NCI-H2107 (cell line): ENCODE results near the gene CYP2U1.
"Not testable (repeated sequence)": the region's sequence is repeated elsewhere in the genome, so short reads cannot be mapped to it uniquely, and the experiment has no call there.

ENCODE experiments used
- DNase-seq: peaks from one replicate; lab custom pipeline; 2025; lab: John Stamatoyannopoulos, UW

The CYP2U1 gene

DNA sequence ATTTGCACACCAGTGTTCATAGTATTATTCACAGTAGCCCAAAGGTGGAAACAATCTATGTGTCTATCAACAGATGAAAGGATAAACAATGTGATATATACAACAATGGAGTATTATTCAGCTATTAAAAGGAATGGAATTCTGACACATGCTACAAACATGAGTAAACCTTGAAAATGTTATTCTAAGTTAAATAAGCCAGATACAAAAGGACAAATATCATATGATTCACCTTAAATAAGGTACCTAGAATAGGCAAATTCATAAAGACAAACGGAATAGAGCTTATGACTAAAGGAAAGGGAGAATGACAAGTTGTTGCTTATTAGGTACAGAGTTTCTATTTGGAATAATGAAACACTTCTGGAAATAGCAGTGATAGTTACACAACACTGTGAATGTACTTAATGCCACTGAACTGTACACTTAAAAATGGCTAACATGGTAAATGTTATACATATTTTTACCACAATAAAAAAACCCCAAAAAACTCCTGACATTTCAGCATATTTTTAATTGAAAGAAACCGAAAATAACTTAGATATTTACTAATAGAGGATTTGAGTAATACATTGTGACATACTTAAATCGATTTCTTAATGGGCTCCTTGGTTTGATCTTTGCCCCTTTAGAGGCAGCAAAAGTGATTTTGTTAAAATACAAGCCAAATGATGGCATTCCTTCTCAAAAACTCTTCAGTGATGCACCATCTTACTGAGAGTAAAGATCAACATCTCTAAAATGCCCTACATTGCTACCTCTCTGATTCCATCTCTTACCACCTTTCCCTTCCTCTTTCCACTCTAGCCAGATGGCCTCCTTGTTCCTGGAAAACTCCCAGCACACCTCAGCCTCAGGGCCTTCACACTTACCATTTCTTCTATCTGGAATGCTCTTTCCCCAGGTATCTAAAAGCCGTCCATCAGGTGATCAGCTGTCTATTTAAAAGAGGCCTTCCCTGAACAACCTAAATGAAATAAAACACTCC is 8.6 kb upstream of the CYP2U1 start:
- DNase-seq = no peak

DNA sequence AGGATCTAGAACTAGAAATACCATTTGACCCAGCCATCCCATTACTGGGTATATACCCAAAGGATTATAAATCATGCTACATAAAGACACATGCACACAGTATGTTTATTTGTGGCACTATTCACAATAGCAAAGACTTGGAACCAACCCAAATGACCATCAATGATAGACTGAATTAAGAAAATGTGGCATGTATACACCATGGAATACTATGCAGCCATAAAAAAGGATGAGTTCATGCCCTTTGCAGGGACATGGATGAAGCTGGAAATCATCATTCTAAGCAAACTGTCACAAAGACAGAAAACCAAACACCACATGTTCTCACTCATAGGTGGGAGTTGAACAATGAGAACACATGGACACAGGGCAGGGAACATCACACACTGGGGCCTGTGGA is 5.6 kb upstream of the CYP2U1 start:
- not testable (repeated sequence) for DNase-seq

DNA sequence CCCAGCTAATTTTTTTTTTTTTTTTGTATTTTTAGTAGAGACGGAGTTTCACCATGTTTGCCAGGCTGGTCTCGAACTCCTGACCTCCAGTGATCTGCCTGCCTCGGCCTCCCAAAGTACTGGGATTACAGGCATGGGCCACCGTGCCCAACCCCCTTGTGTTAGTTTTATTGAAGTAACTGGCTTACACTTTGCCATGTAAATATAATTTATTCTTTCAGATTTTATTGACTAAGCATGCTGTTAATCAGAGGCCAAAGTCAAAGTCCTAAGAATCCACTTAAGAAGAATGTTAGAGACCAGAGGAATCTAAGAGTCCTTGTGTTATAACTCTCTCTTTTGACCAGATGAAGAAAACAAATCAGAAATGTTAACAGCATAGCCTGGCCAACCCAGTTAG is 4.5 kb upstream of the CYP2U1 start:
- not testable (repeated sequence) for DNase-seq

DNA sequence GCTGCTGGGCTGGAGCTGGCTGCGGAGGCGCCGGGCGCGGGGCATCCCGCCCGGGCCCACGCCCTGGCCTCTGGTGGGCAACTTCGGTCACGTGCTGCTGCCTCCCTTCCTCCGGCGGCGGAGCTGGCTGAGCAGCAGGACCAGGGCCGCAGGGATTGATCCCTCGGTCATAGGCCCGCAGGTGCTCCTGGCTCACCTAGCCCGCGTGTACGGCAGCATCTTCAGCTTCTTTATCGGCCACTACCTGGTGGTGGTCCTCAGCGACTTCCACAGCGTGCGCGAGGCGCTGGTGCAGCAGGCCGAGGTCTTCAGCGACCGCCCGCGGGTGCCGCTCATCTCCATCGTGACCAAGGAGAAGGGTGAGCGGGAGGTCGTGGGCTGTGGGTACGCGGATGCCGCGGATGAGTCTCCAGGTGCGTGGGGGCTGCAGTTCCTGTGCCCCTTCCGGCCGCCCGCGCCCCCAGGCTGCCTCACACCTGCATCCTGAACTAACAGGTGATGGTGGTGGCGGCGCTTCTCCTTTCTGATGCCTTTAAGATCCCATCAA is 499 bp downstream of the CYP2U1 start:
- DNase-seq = no peak

DNA sequence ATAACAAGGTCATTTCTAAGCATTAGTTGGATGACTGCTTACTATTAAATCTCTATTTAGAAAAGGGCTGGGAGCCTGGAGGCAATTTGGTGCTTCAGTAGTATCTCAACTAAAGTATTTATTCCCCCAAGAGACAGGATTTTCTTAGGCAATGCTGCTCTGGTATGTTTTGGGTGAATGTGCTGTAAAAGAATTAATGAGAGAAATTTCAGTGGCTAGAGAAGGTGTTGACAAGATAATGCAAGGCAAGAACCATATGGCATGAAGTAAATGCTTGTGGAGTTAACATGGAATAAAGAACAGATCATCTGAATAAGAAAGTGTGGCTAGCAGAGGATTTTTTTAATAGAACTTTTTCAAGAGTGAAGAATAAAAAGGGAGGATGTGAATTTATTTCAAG is 3.9 kb downstream of the CYP2U1 start:
- DNase-seq = no peak

DNA sequence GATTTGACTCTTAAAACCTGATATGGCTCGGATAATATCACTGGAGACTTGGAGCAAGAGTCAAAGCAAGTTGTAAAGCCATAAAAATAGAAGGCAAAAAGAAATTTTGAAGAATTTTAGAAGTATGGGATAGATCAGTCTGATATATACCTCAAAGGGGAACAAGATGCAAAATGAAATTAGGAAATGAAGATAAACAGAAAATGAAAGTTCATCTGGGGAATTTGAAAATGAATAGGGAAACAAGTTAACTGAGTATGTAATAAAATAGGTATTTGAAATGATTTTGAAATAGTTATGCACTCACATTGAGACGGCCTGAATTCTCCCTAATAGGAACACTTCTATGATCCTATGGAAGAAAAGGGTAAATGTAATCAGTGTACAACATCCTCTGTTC is 5.7 kb downstream of the CYP2U1 start:
- no peak for DNase-seq

DNA sequence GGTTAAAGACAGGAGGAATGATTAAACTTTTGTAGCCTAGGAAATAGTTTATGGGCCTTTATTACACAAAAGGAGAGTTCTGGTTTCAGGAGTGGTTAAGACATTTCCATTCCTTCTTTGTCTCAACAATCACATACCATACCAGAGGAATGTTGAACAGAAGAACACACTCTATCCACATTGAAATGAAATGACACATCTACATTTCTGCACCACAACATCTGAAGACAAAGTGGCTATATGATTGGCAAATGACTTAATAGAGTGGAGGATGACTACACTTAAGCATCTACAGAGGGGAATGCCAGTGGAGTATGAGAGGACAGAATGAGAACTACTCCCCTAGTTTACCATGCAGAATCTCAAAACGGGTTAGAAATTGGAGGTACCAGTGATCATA is 8.0 kb downstream of the CYP2U1 start:
- no peak for DNase-seq

DNA sequence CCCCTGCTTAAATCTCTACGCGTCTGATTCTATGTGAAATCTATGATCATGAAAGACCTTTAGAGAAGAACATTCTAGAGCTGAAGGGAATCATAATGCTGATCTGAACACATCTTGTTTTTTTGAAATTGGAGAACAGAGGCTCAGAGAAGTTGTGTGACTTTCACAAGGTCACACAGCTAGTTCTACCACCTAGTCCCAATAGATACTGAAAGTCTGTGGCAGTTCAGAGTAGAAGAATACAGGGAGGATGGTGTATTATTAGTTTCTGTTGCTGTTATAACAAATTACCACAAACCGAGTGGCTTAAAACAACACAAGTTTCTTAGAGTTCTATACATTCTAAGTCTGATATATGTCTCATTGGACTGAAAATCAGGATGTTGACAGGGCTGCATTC is 14.5 kb downstream of the CYP2U1 start:
- DNase-seq = no peak

DNA sequence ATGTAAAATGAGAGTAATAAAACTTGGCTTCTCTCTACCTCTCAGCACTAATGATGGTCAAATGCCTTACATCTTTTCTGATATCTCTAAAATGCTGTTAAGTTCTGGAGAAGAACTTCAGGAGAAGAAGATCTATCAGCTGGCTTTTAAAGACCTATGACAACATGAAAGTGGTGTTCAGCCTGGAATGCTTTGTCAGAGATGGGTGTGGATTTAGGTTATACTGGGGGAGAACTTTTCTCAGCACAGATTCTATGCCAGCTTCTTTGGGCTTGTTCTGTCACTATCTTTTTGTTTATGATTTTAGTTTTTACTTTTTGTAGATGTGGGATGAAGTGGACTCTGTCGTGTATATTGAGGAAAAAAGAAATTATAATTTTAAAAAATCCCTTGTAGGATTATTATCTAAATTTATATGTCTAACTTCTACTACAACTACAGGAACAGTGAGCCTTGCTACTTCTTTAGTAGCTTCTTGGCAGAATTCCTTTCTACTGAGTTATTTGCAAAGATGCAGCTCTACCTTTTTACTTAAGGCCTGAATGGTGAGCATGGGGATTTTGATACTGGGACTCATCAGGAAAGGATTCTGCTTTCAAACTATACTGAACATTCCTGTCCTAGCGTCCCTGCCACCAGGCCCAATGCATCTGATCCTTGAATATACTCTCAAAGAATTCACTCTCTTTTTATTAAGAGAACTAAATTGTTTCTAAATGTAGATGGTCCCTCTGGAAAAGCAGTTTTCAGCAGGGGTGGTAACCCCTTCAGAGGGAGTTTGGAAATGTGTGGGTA is 19.6 kb downstream of the CYP2U1 start:
- DNase-seq = no peak

DNA sequence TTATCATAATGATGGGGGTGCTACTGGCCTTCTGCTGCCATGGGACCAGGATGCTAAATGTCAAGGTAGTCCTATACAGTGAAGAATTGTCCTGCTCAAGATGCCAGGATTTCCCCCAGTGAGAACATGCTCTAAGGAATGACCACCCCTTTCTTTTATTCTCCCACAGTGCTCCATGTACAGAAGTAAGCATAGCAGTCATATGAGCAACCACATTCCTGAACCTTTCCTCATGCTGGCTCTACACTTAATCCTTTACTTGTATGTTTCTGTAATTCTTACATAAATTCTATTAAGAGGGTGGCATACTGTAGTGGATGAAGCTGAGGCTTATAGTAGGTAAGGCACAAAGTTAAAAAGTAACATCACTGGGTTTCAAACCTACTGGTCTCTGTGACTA is 20.2 kb downstream of the CYP2U1 start:
- DNase-seq = no peak

DNA sequence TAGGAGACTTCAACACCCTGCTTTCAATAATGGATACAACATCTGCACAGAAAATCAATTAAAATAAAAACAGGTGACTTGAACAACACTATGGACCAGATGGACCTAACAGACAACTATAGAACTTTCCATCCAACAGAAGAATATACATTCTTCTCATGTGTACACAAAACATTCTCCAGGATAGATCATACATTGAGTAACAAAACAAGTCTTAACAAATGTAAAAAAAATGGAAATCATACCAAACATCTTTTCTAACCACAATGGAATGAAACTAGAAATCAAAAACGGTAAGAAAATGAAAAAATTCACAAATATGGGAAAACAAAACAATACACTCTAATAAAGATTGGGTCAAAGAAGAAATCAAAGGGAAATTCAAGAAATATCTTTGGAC is 24.7 kb downstream of the CYP2U1 start:
- no peak for DNase-seq

DNA sequence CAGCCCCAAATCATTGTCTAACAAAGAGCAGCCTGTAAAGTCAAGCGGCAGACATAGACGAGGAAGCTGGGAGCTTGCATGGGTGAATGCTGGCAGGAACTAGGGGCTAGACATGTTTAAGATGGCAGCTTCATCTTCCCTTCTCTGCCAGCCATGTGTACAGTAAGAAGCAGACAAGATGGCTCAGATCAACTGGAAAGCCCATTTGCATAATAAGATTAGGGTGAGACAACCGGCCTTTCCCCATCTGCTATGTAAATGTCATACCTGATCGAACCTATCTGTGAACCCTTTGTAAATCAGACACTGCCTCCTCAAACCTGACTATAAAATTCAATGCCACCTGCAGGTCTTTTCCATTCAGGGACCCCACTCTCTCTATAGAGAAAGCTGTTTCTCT is 35.6 kb downstream of the CYP2U1 start:
- DNase-seq = no peak

DNA sequence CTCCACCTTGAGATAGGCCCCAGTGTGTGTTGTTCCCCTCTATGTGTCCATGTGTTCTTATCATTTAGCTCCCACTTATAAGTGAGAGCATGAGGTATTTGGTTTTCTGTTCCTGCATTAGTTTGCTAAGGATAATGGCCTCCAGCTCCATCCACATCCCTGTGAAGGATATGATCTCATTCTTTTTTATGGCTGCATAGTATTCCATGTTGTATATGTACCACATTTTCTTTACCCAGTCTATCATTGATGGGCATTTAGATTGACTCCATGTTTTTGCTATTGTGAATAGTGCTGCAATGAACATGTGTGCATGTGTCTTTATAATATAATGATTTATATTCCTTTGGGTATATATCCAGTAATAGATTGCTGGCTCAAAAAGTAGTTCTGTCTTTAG is 36.2 kb downstream of the CYP2U1 start:
- not testable (repeated sequence) for DNase-seq

DNA sequence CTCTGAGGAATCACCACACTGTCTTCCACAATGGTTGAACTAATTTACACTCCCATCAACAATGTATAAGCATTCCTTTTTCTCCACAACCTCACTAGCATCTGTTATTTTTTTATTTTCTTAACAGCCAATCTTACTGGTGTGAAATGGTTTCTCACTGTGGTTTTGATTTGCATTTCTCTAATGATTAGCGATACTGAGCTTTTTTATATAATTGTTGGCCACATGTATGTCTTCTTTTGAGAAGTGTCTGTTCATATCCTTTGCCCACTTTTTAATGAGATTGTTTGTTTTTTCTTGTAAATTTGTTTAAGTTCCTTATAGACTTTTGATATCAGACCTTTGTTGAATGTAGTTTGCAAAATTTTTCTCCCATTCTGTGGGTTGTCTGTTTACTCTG is 36.6 kb downstream of the CYP2U1 start:
- not testable (repeated sequence) for DNase-seq

DNA sequence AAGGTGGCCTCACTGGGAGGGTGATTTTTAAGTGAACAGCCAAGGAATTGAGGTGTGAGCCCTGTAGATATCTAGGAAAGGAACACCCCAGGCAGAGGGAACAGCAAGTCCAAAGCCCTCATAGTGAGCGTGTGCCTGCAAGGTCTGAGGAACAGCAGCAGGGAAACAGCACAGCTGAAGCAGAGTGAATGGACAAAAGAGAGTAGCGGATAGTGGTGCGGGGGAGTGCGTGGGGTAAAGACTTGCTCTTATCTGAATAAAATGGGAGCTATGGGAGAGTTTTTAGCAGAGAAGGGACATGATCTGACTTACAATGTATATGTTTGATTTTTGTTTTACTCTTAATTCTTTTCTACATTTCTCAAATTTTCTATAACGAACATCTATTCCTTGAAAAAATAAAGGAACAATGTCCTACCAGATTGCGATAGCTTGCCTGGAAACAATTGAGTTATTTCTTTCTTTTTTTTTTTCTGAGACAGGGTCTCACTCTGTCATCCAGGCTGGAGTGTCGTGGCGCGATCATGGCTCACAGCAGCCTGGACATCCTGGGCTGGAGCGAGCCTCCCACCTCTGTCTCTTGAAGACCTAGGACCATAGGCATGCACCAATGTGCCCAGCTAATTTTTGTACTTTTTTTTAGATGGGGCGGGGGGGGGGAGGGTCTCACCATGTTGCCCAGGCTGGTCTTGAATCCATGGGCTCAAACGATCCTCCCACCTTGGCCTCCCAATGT is 38.9 kb downstream of the CYP2U1 start:
- DNase-seq = no peak

DNA sequence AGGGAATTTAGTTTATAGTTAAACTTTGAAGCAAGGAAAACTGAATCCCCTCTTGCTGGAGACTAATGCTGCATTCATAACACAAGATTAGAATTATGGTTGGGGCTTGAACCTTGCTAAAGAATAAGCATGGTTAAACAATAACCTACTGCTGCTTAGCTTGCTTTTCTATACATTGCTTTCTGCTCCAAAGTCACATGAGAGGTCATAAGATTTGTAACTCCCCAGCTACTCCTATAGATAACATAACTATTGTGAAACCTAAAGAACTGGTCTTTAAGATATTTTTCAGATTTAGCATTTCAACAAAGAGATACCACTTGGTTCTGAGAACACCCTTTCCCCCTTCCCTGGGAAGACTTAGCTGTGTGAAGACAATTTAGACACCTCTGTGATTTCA is 41.3 kb downstream of the CYP2U1 start:
- no peak for DNase-seq

DNA sequence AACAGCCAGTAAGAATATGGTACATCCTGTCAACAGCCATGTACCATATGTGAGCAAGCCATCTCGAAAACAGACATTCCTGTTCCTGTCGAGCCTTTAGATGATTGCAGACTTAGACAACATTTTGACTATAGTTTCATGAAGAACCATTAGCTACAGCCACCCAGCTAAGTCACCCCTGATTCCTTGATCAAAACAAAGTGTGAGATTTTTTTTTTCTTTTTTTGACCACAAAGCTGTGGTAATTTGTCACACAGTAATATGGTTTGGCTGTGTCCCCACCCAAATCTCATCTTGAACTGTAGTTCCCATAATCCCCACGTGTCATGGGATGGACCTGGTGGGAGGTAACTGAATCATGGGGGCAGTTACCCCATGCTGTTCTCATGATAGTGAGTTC is 43.2 kb downstream of the CYP2U1 start:
- no peak for DNase-seq

DNA sequence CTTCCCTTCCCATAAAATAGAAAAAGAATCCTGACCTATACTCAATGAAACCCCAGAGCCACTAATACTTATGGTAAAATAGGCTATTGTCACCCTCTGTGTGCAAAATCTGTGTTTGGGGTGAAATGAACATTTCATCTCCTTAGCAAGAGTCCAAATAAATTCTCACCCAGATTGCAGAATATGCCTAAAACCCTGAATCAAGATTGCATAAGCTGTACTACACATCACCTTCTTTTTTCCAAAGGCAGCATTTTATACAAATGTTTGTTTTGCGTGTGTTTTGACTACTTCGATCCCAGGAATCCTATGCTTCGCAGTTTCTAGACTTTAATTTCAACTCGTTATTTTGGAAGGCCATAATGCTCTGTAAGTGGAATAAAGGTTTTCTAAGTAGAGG is 46.1 kb downstream of the CYP2U1 start:
- no peak for DNase-seq

DNA sequence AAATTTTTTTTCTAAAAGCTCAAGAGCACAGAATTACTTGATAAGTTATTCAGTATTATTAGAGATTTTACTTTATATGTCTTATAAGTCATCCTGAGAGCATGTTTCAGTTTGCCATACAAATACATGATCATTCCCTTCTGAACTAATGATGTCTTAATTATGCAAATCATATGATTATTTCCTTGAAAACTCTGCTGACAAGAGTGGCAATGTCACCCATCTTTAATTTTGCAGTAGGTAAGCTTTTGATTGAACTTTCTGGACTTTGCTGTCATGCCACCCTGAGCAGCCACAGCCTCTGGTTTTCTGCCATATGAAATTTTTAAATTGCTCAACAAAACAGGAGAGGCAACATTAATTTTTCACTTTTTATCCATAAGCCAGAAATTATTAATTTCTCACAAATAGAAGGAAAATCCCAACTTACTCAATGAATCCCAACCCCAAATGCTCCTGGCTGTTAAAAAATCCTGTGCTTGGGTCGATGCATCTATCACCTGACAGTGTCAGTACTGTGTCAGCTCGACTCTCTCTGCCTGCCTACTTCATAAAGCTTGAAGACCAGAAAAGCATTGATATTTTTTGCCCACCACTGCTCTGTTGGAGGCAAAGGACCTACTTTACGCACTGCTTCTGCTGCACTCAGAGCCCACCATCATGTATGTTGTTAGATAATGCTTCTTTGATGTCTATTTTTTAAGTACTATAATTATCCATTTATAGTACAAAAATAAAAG is 46.8 kb downstream of the CYP2U1 start:
- no peak for DNase-seq

DNA sequence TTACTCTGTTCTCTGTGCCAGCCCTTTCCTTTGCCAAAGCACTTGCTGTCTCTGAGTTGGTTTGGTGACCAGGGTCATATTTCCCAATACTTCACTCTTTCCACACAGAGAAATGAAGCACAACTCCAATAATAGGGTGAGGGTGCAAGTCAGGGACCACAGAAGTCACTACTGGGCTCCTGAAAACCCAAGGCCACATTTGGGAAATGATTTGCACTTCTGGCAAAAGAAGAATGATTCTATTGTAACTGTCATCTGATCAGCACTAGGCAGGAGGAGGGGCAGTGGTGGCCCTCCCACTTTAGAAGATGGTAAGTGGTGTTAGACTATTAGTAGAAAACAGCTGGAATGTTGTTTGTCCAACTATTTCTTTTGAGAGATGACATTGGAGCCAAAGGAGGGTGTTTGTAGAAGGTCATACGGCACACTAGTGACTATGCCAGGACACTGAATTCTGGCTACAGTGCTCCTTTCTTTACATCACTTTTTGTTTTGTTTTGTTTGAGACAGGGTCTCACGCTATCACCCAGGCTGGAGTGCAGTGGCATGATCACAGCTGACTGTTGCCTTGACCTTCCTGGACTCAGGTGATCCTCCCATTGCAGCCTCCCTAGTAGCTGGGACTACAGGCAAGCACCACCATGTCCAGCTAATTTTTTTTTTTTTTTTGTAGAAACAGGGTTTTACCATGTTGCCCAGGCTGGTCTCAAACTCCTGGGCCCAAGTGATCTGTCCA is 47.5 kb downstream of the CYP2U1 start:
- no peak for DNase-seq
